ENCODE measurements around the gene TRPM3.

GRCh38 chr9:70614786-70615463, 506.5 kb downstream of the TRPM3 start:
- TF ChIP-seq CTCF (tag by site-specific recombination; IDR thresholded peaks at IDR 0.05): no peak
- TF ChIP-seq HOXA7 (CRISPR knock-in tag; IDR thresholded peaks at IDR 0.05; ENCODE audit: borderline replicate concordance): no peak
- no peak for TF ChIP-seq REST (tag by site-specific recombination; IDR thresholded peaks at IDR 0.05)
